Measurements from ENCODE around the gene APC2.

APC2 gene

GRCh38 chr19:1478934-1479707 lies 29.2 kb downstream of the APC2 start, which contains the start of gene C19orf25:
Gene C19orf25, minus strand, starts transcription at chr19:1479215. Its CDS starts 312 bp downstream, at chr19:1478903.
- no peak for TF ChIP-seq CTCF (IDR thresholded peaks at IDR 0.05; ENCODE audit: control extremely low read depth, extremely low read depth, low read depth, missing control alignments)
- ChIA-PET POLR2A (interaction anchor here (0.6 kb wide), 1 partner anchor 480 kb away, joined by 3 read pairs; no protein-coding TSS in a partner anchor), CTCF (no interaction called here)

GRCh38 chr19:1481224-1481892 lies 31.4 kb downstream of the APC2 start:
- POLR2A ChIA-PET = no interaction called here
- no peak for DNase-seq (ENCODE audit: extremely low spot score)
- CTCF ChIA-PET = no interaction called here
- no peak for TF ChIP-seq CTCF (IDR thresholded peaks at IDR 0.05; ENCODE audit: control extremely low read depth, extremely low read depth, low read depth, missing control alignments)

More at GRCh38 chr19:1478934-1479707, 29.2 kb downstream of the APC2 start, which contains the start of gene C19orf25:
- DNase-seq (ENCODE audit: extremely low spot score) = peak; percentile 98

GRCh38 chr19:1481893-1482360 lies 32.0 kb downstream of the APC2 start:
- no peak for TF ChIP-seq CTCF (IDR thresholded peaks at IDR 0.05; ENCODE audit: control extremely low read depth, extremely low read depth, low read depth, missing control alignments)
- DNase-seq (ENCODE audit: extremely low spot score) = no peak
- CTCF ChIA-PET = no interaction called here
- POLR2A ChIA-PET = no interaction called here

GRCh38 chr19:1482361-1483130 lies 32.6 kb downstream of the APC2 start:
- TF ChIP-seq CTCF (IDR thresholded peaks at IDR 0.05; ENCODE audit: control extremely low read depth, extremely low read depth, low read depth, missing control alignments) = no peak
- ChIA-PET POLR2A (no interaction called here), CTCF (no interaction called here)
- DNase-seq (ENCODE audit: extremely low spot score) = no peak

- no peak for TF ChIP-seq CTCF (IDR thresholded peaks at IDR 0.05; ENCODE audit: control extremely low read depth, extremely low read depth, low read depth, missing control alignments)
- ChIA-PET CTCF (no interaction called here), POLR2A (no interaction called here)
- no peak for DNase-seq (ENCODE audit: extremely low spot score)
Observed at GRCh38 chr19:1483131-1483978, 33.4 kb downstream of the APC2 start.

Measured in GM10248 (cell line).